Hematopoietic multipotent progenitor cell treated with erythropoietin and hydrocortisone succinate and interleukin-3 and kit ligand, for 4 days (in vitro differentiated cells): Measurements from ENCODE around the gene SLITRK1.

Source experiments
- DNase-seq: peaks from one replicate; pipeline ENCODE4 v3.0.0-alpha.2; 2015

Gene SLITRK1

GRCh38 chr13:83865161-83866137 is 16.8 kb downstream of the SLITRK1 start:
- no peak for DNase-seq

- DNase-seq, result no peak
Measured at GRCh38 chr13:83853771-83854170, 28.5 kb downstream of the SLITRK1 start.

- DNase-seq, result no peak
Measured at GRCh38 chr13:83845106-83845505, 37.2 kb downstream of the SLITRK1 start.

GRCh38 chr13:83839146-83839545 is 43.1 kb downstream of the SLITRK1 start:
- DNase-seq, result no peak

GRCh38 chr13:83831796-83832195 is 50.5 kb downstream of the SLITRK1 start:
- DNase-seq, result no peak

- no peak for DNase-seq
Measured at GRCh38 chr13:83829810-83830209, 52.5 kb downstream of the SLITRK1 start.

- DNase-seq, result no peak
Measured at GRCh38 chr13:83827338-83827737, 54.9 kb downstream of the SLITRK1 start.
